ENCODE data around the gene MAD2L2.
A peak's percentile ranks its signal among the peaks of the same experiment; 100 is the strongest.

The MAD2L2 gene

GRCh38 chr1:11653101-11653860 lies 27.7 kb downstream of the MAD2L2 start:
- no peak for DNase-seq

- no peak for DNase-seq
Observed at GRCh38 chr1:11652203-11652780, 28.7 kb downstream of the MAD2L2 start.

GRCh38 chr1:11651017-11651416 lies 29.9 kb downstream of the MAD2L2 start:
- DNase-seq = no peak

- DNase-seq = peak; percentile 74
Observed at GRCh38 chr1:11650331-11650991, 30.5 kb downstream of the MAD2L2 start.

GRCh38 chr1:11649624-11650330 lies 31.2 kb downstream of the MAD2L2 start:
- DNase-seq = no peak

- no peak for DNase-seq
Observed at GRCh38 chr1:11649237-11649623, 31.7 kb downstream of the MAD2L2 start.

GRCh38 chr1:11648732-11649158 lies 32.2 kb downstream of the MAD2L2 start:
- DNase-seq = peak; percentile 30

- DNase-seq = no peak
Observed at GRCh38 chr1:11648039-11648438, 32.9 kb downstream of the MAD2L2 start.

GRCh38 chr1:11647333-11647732 lies 33.6 kb downstream of the MAD2L2 start:
- no peak for DNase-seq

GRCh38 chr1:11646317-11646716 lies 34.6 kb downstream of the MAD2L2 start:
- DNase-seq = no peak

- DNase-seq = peak; percentile 61
Observed at GRCh38 chr1:11645670-11646265, 35.2 kb downstream of the MAD2L2 start.

- no peak for DNase-seq
Observed at GRCh38 chr1:11645270-11645669, 35.7 kb downstream of the MAD2L2 start.

GRCh38 chr1:11643782-11644181 lies 37.2 kb downstream of the MAD2L2 start:
- DNase-seq = no peak

- DNase-seq = peak; percentile 54
Observed at GRCh38 chr1:11642418-11643017, 38.4 kb downstream of the MAD2L2 start.

GRCh38 chr1:11641776-11642305 lies 39.1 kb downstream of the MAD2L2 start:
- no peak for DNase-seq

GRCh38 chr1:11640944-11641343 lies 40.0 kb downstream of the MAD2L2 start:
- DNase-seq = no peak

GRCh38 chr1:11640101-11640500 lies 40.8 kb downstream of the MAD2L2 start:
- DNase-seq = no peak

GRCh38 chr1:11639372-11639771 lies 41.6 kb downstream of the MAD2L2 start:
- no peak for DNase-seq

GRCh38 chr1:11638121-11638520 lies 42.8 kb downstream of the MAD2L2 start:
- no peak for DNase-seq

GRCh38 chr1:11634365-11635192 lies 46.4 kb downstream of the MAD2L2 start:
- DNase-seq = no peak

Data from central memory CD4-positive, alpha-beta T cell (primary cell).